Endothelial cell of umbilical vein (primary cell): ENCODE measurements around the gene NKX6-2. TPM values are rescaled to one million over a fixed set of nuclear protein-coding genes. Genes with fewer than 3 reads are reported as not detected.

Experiments used
- BruUV-seq: library from RNA; stranded (reverse); fragments of 400-500 nt; replicated peaks from 2 replicates; lab custom pipeline; 2021; lab: Mats Ljungman, UMichigan
- CTCF ChIA-PET: fragments of 300-600, 350-600 bp; sonication (Branson Sonifier 250); formaldehyde crosslinking; loops from one replicate; lab custom pipeline; 2021; ENCODE audit warnings: antibody characterized with exemption, inconsistent platforms; lab: Charles Lee
- POLR2A ChIA-PET: fragments of 300-600, 350-600 bp; sonication (Branson Sonifier 250); formaldehyde crosslinking; loops from one replicate; lab custom pipeline; 2021; ENCODE audit warnings: antibody characterized with exemption, inconsistent platforms; lab: Charles Lee
- DNase-seq: peaks from one replicate; pipeline ENCODE4 v3.0.0-alpha.2; 2011; ENCODE audit warnings: low read depth, low spot score
- FAIRE-seq: peaks from 2 replicates; lab custom pipeline; 2011; peaks lifted over from hg19 to GRCh38; lab: Jason Lieb, UNC
- H2AFZ ChIP-seq: 2 replicates; pipeline ENCODE4 v1.6.0; 2012; ENCODE audit warnings: low read depth, low read length, control low read depth, inconsistent platforms
- H3K27ac ChIP-seq: 2 replicates; pipeline ENCODE4 v1.5.1; 2011; ENCODE audit warnings: low read depth, mild to moderate bottlenecking, control low read depth, low read length, moderate library complexity; ENCODE audit not compliant: insufficient read depth
- H3K27me3 ChIP-seq, 2 experiments: 2 replicates each; pipeline versions ENCODE4 v1.6.0 to v1.6.1; 2011; ENCODE audit warnings: low read length in 2 of 2, mixed read lengths in 1 of 2; ENCODE audit not compliant: control insufficient read depth in 2 of 2, insufficient read depth in 2 of 2
- H3K36me3 ChIP-seq, 2 experiments: 2 replicates in 1 of 2; 3 replicates in 1 of 2; pipeline ENCODE4 v1.5.1; 2011; ENCODE audit warnings: low read length in 2 of 2, mild to moderate bottlenecking in 1 of 2, moderate library complexity in 1 of 2; ENCODE audit not compliant: control insufficient read depth in 2 of 2, insufficient read depth in 2 of 2; ENCODE audit errors: extremely low read depth in 1 of 2
- H3K4me1 ChIP-seq: 3 replicates; pipeline ENCODE4 v1.5.1; 2011; ENCODE audit warnings: mild to moderate bottlenecking, low read length; ENCODE audit not compliant: control insufficient read depth, insufficient read depth; ENCODE audit errors: extremely low read depth
- H3K4me2 ChIP-seq: 2 replicates; pipeline ENCODE4 v1.6.1; 2011; ENCODE audit warnings: low read length, control low read depth, mixed read lengths; ENCODE audit not compliant: insufficient read depth
- H3K4me3 ChIP-seq, 3 experiments: fragments of 200-600 bp in 1 of 3; sonication (generic), shearing (Covaris generic) in 1 of 3; replicated peaks in 1 of 3; 2 replicates each; pipeline ENCODE4 v1.5.1; 2011 to 2016; ENCODE audit warnings: control low read depth in 3 of 3, low read length in 3 of 3, mild to moderate bottlenecking in 2 of 3, inconsistent platforms in 1 of 3, low read depth in 1 of 3, moderate library complexity in 1 of 3; ENCODE audit not compliant: insufficient read depth in 1 of 3
- H3K79me2 ChIP-seq: 2 replicates; pipeline ENCODE4 v1.6.0; 2012; ENCODE audit warnings: low read length, inconsistent platforms; ENCODE audit not compliant: control insufficient read depth, insufficient read depth
- H3K9ac ChIP-seq: replicated peaks from 2 replicates; pipeline ENCODE3; 2011; ENCODE audit warnings: low read length, control low read depth; ENCODE audit not compliant: insufficient read depth; ENCODE audit errors: extremely low read depth
- H3K9me1 ChIP-seq: replicated peaks from 3 replicates; pipeline ENCODE4 v1.6.0; 2011; ENCODE audit warnings: mild to moderate bottlenecking, low read length; ENCODE audit not compliant: control insufficient read depth, insufficient read depth; ENCODE audit errors: extremely low read depth
- H3K9me3 ChIP-seq: replicated peaks from 2 replicates; pipeline ENCODE4 v1.5.1; 2012; ENCODE audit warnings: low read length, inconsistent platforms; ENCODE audit not compliant: control insufficient read depth, insufficient read depth
- H4K20me1 ChIP-seq: replicated peaks from 2 replicates; pipeline ENCODE3; 2011; ENCODE audit warnings: mild to moderate bottlenecking, low read length; ENCODE audit not compliant: control insufficient read depth, insufficient read depth; ENCODE audit errors: extremely low read depth
- CTCF ChIP-seq, 2 donors: IDR thresholded peaks; 1 replicate in 1 of 2; 2 replicates in 1 of 2; pipeline ENCODE4 v1.5.1; 2011; ENCODE audit warnings: low read length in 2 of 2, mild to moderate bottlenecking in 2 of 2, moderate library complexity in 2 of 2, control low read depth in 1 of 2, inconsistent platforms in 1 of 2, low read depth in 1 of 2; ENCODE audit not compliant: insufficient read depth in 1 of 2; ENCODE audit errors: extremely low read depth in 1 of 2
- EZH2 ChIP-seq: IDR thresholded peaks from 2 replicates; pipeline ENCODE4 v1.6.1; 2012; ENCODE audit warnings: borderline replicate concordance, low read depth, mild to moderate bottlenecking, moderate library complexity, low read length, inconsistent platforms; ENCODE audit not compliant: severe bottlenecking
- FOS ChIP-seq: IDR thresholded peaks from 2 replicates; pipeline ENCODE4 v1.6.1; 2011; ENCODE audit warnings: mild to moderate bottlenecking, low read length, moderate library complexity, borderline replicate concordance; ENCODE audit not compliant: insufficient read depth
- GATA2 ChIP-seq: IDR thresholded peaks from 2 replicates; pipeline ENCODE4 v1.7.0; 2011; ENCODE audit warnings: low read depth, mild to moderate bottlenecking, moderate library complexity, mixed read lengths, low read length; ENCODE audit not compliant: insufficient read length, insufficient read depth
- JUN ChIP-seq: IDR thresholded peaks from 2 replicates; pipeline ENCODE4 v1.6.1; 2011; ENCODE audit warnings: borderline replicate concordance, low read depth; ENCODE audit not compliant: insufficient read length, insufficient read depth
- MAX ChIP-seq: IDR thresholded peaks from 2 replicates; pipeline ENCODE4 v1.6.1; 2011; ENCODE audit not compliant: insufficient read depth, insufficient read length
- MYC ChIP-seq: IDR thresholded peaks from one replicate; pipeline ENCODE4 v1.6.1; 2011; ENCODE audit warnings: mild to moderate bottlenecking, low read depth, low read length
- POLR2A ChIP-seq: IDR thresholded peaks from 2 replicates; pipeline ENCODE4 v1.6.1; 2012; ENCODE audit warnings: low read depth, mild to moderate bottlenecking, control low read depth, low read length
- POLR2AphosphoS5 ChIP-seq: IDR thresholded peaks from 2 replicates; pipeline ENCODE4 v1.6.1; 2012; ENCODE audit warnings: low read depth, mild to moderate bottlenecking, control low read depth, low read length, moderate library complexity; ENCODE audit not compliant: insufficient read depth
- dilution Hi-C: fragments of 300-500 bp; cut with MboI; formaldehyde crosslinking; loops from one replicate; pipeline ENCODE4 v1.15.0; 2019; ENCODE audit warnings: low sequenced_read_pairs; ENCODE audit not compliant: extremely low pct_ligation_motif_present
- intact Hi-C: fragments of 100-400 bp; cut with micrococcal nuclease; formaldehyde crosslinking; loops from one replicate; pipeline ENCODE4 v1.10.0; 2022
- polyA plus RNA-seq, 4 experiments: library from polyadenylated mRNA; depleted of rRNA in 3 of 4; stranded (reverse) in 3 of 4; unstranded in 1 of 4; fragments of >200 nt; gene quantifications; 2 replicates each; pipeline versions ENCODE4 v1.2.1 to v1.2.3, GENCODE V29; 2011 to 2012; ENCODE audit warnings: missing spikeins in 1 of 4
- total RNA-seq: library from RNA; stranded (reverse); gene quantifications from 2 replicates; pipeline ENCODE4 v1.2.3, GENCODE V29; 2021

The NKX6-2 gene
- total and polyA plus RNA-seq, 2 donors (not counting 3 experiments of a cell fraction or from before 2014, with no cell fraction given), result not detected

- no peak for DNase-seq
- H3K4me1 ChIP-seq, result no peaks in the 10 kb centered on the region
- no peaks in the 10 kb centered on the region for H3K36me3 ChIP-seq
- dilution Hi-C loops (no loop called here), intact Hi-C loops (no loop called here)
- no peak for TF ChIP-seq FOS
- no peak for TF ChIP-seq EZH2
- TF ChIP-seq MAX, result no peak
- TF ChIP-seq MYC, result no peak
- no peak for TF ChIP-seq POLR2AphosphoS5
- no peak for TF ChIP-seq GATA2
- TF ChIP-seq JUN, result no peak
- TF ChIP-seq POLR2A, result no peak
- TF ChIP-seq CTCF (IDR thresholded peaks at IDR 0.05; ENCODE audit: extremely low read depth in 1 of 2, insufficient read depth in 1 of 2, low read depth in 1 of 2, low read length in 2 of 2), result no peak
- H3K4me3 ChIP-seq, result no peak overlapping the region
- CTCF ChIA-PET, result no interaction called here
- no peaks in the 10 kb centered on the region for H3K9me3 ChIP-seq
- no peak overlapping the region for H3K9ac ChIP-seq
- no peaks in the 10 kb centered on the region for H3K9me1 ChIP-seq
- no peaks in the 10 kb centered on the region for H3K27me3 ChIP-seq
- no peaks in the 10 kb centered on the region for H4K20me1 ChIP-seq
- POLR2A ChIA-PET, result no interaction called here
- BruUV-seq, result no TSS peak
- no peaks in the 10 kb centered on the region for H3K79me2 ChIP-seq
- no peak for FAIRE-seq
- no peak overlapping the region for H2AFZ ChIP-seq
- no peak overlapping the region for H3K27ac ChIP-seq
- no peak overlapping the region for H3K4me2 ChIP-seq
These were observed 8.5 kb downstream of the NKX6-2 start for GRCh38 chr10:132777441-132777840.
